Measurements from ENCODE around the gene MTTP. TPM values are rescaled to one million over a fixed set of nuclear protein-coding genes. Genes with fewer than 3 reads are reported as not detected.

The MTTP gene
- total RNA-seq, 4 donors from 2014 or later: 0.14 TPM; not detected in 3

DNA sequence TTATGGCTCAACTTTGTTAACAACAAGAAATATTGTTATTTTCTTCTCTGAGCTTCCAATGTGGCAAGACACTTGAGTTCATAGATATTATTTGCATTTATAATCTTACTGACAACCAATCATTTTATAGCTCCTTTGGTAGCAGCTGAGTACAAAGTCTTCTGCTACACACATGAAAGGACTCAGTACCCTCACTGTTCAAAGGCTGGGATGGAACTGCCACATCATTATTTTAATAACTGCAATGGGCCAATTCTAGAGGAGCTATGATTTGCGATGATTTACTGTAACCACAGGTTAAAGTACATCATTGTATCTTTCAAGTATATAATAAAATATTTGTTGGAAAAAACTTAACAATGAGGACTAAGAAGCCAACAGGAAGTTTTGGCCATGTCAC lies 10.9 kb downstream of the MTTP start:
- H3K36me3 ChIP-seq: no peaks in the 10 kb centered on the region
- H3K9me3 ChIP-seq: no peaks in the 10 kb centered on the region
- no peaks in the 10 kb centered on the region for H3K27me3 ChIP-seq
- intact Hi-C loops (cut with DNase I; ENCODE audit: low total_unique reads): no loop called here
- no peak overlapping the region for H3K4me3 ChIP-seq
- H3K27ac ChIP-seq: no peak overlapping the region
- H3K4me1 ChIP-seq: no peaks in the 10 kb centered on the region
- TF ChIP-seq, protein P1, sequence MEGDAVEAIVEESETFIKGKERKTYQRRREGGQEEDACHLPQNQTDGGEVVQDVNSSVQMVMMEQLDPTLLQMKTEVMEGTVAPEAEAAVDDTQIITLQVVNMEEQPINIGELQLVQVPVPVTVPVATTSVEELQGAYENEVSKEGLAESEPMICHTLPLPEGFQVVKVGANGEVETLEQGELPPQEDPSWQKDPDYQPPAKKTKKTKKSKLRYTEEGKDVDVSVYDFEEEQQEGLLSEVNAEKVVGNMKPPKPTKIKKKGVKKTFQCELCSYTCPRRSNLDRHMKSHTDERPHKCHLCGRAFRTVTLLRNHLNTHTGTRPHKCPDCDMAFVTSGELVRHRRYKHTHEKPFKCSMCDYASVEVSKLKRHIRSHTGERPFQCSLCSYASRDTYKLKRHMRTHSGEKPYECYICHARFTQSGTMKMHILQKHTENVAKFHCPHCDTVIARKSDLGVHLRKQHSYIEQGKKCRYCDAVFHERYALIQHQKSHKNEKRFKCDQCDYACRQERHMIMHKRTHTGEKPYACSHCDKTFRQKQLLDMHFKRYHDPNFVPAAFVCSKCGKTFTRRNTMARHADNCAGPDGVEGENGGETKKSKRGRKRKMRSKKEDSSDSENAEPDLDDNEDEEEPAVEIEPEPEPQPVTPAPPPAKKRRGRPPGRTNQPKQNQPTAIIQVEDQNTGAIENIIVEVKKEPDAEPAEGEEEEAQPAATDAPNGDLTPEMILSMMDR (IDR thresholded peaks at IDR 0.05): no peak
- no peak for TF ChIP-seq POLR2A (IDR thresholded peaks at IDR 0.05)
- no peak for DNase-seq

DNA sequence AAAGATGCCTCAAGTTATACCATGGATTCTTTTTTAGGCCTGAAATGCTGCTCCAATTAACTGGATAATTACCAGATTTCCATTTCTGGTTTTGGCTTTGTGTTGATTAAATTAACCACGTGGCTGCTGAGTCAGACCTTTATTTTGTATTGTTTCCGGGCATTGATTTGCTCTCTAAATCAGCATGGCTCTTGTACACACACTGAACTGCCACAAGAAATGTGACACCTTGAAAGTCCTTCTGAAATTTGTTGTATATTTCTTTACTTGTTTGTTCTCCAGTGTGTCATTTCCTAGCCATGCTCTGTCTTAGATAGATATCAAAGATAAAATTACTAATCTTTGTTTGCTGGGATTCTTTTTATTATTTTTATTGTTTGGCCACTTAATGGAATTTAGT lies 11.7 kb downstream of the MTTP start:
- Histone ChIP-seq H3K36me3 (no peaks in the 10 kb centered on the region), H3K4me1 (no peaks in the 10 kb centered on the region), H3K9me3 (no peaks in the 10 kb centered on the region), H3K4me3 (no peak overlapping the region), H3K27me3 (no peaks in the 10 kb centered on the region), H3K27ac (no peak overlapping the region)
- DNase-seq: no peak
- TF ChIP-seq, protein P1 (IDR thresholded peaks at IDR 0.05): no peak
- no peak for TF ChIP-seq POLR2A (IDR thresholded peaks at IDR 0.05)
- intact Hi-C loops (cut with DNase I; ENCODE audit: low total_unique reads): no loop called here

DNA sequence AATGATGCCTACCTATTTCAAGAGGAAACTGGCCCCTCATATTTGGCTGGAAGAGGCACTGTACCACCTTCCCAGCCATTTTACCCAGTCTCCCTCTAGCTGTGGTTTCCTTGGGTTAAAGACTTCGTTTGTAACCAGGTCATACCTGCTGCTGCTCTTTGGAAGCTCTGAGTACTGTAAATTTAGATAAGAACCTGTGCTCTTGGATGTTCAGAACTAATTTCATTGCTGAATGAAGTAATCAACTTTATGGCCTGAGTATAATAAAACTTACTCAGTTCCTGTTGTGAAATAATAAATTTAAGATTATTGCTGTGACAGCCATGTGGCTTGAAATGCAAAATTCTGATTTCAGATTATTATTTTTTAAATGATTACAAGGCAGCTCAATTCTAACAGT lies 12.2 kb downstream of the MTTP start:
- no peak for TF ChIP-seq POLR2A (IDR thresholded peaks at IDR 0.05)
- TF ChIP-seq, protein P1 (IDR thresholded peaks at IDR 0.05): no peak
- Histone ChIP-seq H3K36me3 (no peaks in the 10 kb centered on the region), H3K27ac (no peak overlapping the region), H3K4me3 (no peak overlapping the region), H3K27me3 (no peaks in the 10 kb centered on the region), H3K4me1 (no peaks in the 10 kb centered on the region), H3K9me3 (no peaks in the 10 kb centered on the region)
- intact Hi-C loops (cut with DNase I; ENCODE audit: low total_unique reads): no loop called here
- DNase-seq: no peak

DNA sequence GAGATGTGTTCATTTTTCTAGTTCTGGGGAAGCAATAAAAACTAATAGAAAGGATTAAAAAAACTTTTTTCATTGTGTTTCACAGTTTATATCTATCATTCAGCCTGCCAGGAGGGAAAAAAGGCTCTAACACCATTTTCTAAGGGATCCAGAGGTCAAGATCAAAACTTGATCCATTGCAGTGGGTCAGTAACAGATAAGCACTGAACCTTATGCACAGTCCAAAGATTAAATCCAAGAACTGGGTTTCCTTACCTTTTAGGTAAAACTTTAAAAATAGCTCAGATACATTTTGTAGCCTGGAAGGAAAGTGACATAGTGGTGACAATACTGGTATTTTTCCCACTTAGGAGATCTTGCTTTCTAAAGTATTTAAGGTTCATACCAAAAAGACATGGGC lies 12.7 kb downstream of the MTTP start:
- H3K27me3 ChIP-seq: no peaks in the 10 kb centered on the region
- H3K27ac ChIP-seq: no peak overlapping the region
- no peak overlapping the region for H3K4me3 ChIP-seq
- no peaks in the 10 kb centered on the region for H3K4me1 ChIP-seq
- no peak for TF ChIP-seq POLR2A (IDR thresholded peaks at IDR 0.05)
- TF ChIP-seq, protein P1 (IDR thresholded peaks at IDR 0.05): no peak
- H3K36me3 ChIP-seq: no peaks in the 10 kb centered on the region
- DNase-seq: no peak
- intact Hi-C loops (cut with DNase I; ENCODE audit: low total_unique reads): no loop called here
- H3K9me3 ChIP-seq: no peaks in the 10 kb centered on the region

DNA sequence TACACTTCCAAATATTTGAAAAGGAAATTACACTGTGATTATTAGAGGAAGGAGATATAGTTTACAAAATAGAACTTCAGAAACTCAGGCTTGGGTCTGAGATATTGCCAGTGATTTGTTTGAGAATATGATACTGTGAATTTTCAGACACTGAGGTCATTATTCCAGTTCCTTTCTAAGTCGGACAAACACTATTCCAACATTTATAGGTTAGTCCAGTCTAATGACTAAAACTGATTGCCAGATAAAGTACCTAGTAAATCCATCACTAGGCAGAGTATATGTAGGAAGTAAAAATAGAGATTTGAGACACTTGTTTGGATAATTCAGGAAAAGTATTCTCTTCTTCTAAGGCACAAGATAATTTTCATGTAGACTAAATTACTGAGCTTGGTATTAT lies 13.2 kb downstream of the MTTP start:
- H3K4me3 ChIP-seq: no peak overlapping the region
- TF ChIP-seq, protein P1 (IDR thresholded peaks at IDR 0.05): no peak
- no peak for TF ChIP-seq POLR2A (IDR thresholded peaks at IDR 0.05)
- H3K4me1 ChIP-seq: no peaks in the 10 kb centered on the region
- no peaks in the 10 kb centered on the region for H3K9me3 ChIP-seq
- no peak for DNase-seq
- no peak overlapping the region for H3K27ac ChIP-seq
- H3K27me3 ChIP-seq: no peaks in the 10 kb centered on the region
- no peaks in the 10 kb centered on the region for H3K36me3 ChIP-seq
- intact Hi-C loops (cut with DNase I; ENCODE audit: low total_unique reads): no loop called here

Measured in uterus (tissue), 4 donors.